Measurements from ENCODE around the gene SCML1.
"Not testable (repeated sequence)": the region's sequence is repeated elsewhere in the genome, so short reads cannot be mapped to it uniquely, and the experiment has no call there.

The SCML1 gene

GRCh38 chrX:17740137-17741122 is 3.1 kb downstream of the SCML1 start:
- no peak for DNase-seq

GRCh38 chrX:17741123-17741511 is 3.8 kb downstream of the SCML1 start:
- no peak for DNase-seq

- DNase-seq = no peak
Observed at GRCh38 chrX:17743913-17744312, 6.6 kb downstream of the SCML1 start.

GRCh38 chrX:17744896-17745523 is 7.7 kb downstream of the SCML1 start:
- no peak for DNase-seq

GRCh38 chrX:17747692-17748091 is 10.4 kb downstream of the SCML1 start:
- no peak for DNase-seq

- DNase-seq = no peak
Observed at GRCh38 chrX:17748684-17749083, 11.4 kb downstream of the SCML1 start.

GRCh38 chrX:17750436-17750835 is 13.1 kb downstream of the SCML1 start:
- no peak for DNase-seq

- DNase-seq = no peak
Observed at GRCh38 chrX:17758382-17758781, 21.1 kb downstream of the SCML1 start.

GRCh38 chrX:17759990-17760389 is 22.7 kb downstream of the SCML1 start:
- no peak for DNase-seq

GRCh38 chrX:17767734-17768133 is 30.4 kb downstream of the SCML1 start:
- no peak for DNase-seq

GRCh38 chrX:17768997-17769396 is 31.7 kb downstream of the SCML1 start:
- DNase-seq = no peak

- DNase-seq = no peak
Observed at GRCh38 chrX:17769701-17770269, 32.5 kb downstream of the SCML1 start.

GRCh38 chrX:17773221-17773876 is 36.1 kb downstream of the SCML1 start:
- DNase-seq = no peak

GRCh38 chrX:17774053-17774452 is 36.8 kb downstream of the SCML1 start:
- no peak for DNase-seq

GRCh38 chrX:17778997-17779396 is 41.7 kb downstream of the SCML1 start:
- DNase-seq = no peak

- DNase-seq = no peak
Observed at GRCh38 chrX:17779434-17779833, 42.1 kb downstream of the SCML1 start.

- DNase-seq = not testable (repeated sequence)
Observed at GRCh38 chrX:17786554-17787347, 49.5 kb downstream of the SCML1 start.

GRCh38 chrX:17787557-17787956 is 50.3 kb downstream of the SCML1 start:
- DNase-seq = no peak

GRCh38 chrX:17788439-17788838 is 51.1 kb downstream of the SCML1 start:
- peak; percentile 21 to 49 for DNase-seq

GRCh38 chrX:17788956-17789562 is 51.8 kb downstream of the SCML1 start:
- DNase-seq = no peak

GRCh38 chrX:17792826-17793225 is 55.5 kb downstream of the SCML1 start:
- no peak for DNase-seq

- no peak for DNase-seq
Observed at GRCh38 chrX:17798921-17799320, 61.6 kb downstream of the SCML1 start.
